NCI-H510A treated with DMSO at 0.1 percent for 48 hours (cell line): ENCODE results near the gene SEPTIN7.

Experiments used
- DNase-seq: peaks from one replicate; lab custom pipeline; 2025; lab: John Stamatoyannopoulos, UW

SEPTIN7 gene

GRCh38 chr7:35839860-35840854, 39.3 kb downstream of the SEPTIN7 start:
- DNase-seq, result no peak

DNA sequence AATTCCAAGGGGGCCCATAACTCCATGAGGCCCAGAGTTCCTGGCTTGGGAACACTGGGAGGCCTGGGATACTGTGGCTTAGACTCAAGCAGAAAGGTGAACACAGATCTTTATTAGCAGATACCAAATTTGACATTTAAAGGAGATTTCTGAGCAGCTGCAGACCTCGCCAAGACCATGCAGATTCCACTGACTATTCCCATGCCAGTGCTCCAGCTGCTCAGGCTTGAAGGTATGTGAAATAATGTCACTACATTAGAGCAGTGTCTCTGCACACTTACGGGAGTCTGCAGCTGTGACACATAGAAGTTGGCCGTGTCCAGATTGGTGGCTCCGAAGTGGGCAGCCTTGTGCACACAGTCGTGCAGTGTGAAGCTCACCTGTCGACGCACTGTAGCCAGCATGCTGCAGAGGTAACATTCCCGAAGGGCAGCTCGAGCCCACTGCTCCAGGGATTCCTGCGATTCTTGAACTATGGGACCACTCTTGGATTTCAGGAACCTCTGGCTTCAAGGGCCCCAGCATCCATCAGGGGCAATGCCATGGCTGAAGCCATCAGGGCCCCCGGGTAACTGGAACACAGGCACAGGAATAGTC, 46.1 kb downstream of the SEPTIN7 start:
- no peak for DNase-seq

DNA sequence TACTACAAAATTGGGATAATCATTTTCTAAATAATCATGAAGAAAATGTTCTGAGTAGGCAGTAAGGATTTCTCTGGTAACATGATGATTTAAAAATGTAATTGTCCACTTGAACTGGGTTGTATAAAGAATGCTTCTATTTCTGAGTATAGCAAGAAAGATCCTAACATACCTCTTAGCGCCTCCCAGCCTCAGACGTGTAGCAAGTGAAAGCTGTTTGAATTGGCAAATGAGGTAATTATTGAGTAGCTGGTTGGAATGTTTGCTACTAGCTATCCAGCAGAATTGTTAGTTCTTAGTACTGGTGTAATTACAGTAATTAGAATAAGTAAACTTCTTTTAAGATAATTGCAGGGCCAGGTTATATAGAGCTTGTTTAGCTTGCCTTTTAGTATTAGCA, 47.9 kb downstream of the SEPTIN7 start:
- no peak for DNase-seq

DNA sequence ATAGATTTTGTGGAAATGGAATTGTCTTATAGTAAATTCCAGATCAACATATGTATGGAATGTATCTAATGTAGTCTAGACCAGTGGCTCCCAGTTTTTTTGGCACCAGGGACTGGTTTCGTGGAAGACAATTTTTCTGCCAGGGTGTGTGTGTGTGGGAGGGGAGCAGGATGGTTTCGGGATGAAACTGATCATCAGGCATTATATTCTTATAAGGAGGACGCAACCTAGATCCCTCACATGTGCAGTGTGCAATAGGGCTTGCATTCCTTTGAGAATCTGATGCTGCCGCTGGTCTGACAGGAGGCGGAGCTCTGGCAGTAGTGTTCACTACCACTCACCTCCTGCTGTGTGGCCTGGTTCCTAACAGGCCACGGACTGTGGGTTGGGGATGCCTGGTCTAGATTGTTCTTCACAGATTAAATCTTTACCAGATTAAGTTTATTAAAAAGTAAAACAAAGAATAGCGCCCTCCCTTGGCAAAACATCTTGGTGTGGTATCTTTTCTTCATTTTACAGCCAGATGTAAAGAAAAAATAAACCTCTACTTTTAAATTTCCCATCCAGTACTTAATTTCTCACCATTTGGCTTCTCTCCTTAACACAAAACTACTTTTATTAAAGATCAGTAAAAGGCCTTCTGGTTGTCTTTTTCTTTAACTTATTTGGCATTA, 48.4 kb downstream of the SEPTIN7 start:
- no peak for DNase-seq

DNA sequence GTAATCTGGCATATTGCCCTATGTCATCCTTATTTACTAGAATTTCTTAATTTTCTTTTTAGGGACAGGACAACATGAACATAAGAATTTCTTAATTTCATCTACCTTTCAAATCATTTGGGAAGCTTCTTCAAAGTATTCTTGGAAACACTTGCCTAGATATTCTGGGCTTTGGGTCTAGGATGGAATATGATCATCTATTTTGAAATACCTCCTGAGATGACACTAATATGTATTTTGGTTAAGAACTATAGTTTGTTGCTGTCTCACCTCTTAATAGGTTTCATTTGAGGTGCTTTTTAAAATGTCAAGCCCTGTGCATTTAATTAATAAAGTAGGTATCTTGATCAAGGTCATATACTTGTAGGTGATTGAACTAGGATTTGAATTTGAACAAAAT, 49.1 kb downstream of the SEPTIN7 start:
- no peak for DNase-seq
